SK-N-DZ (cell line): Measurements from ENCODE around the gene MSL2.
A peak's percentile ranks its signal among the peaks of the same experiment; 100 is the strongest.
"Not testable (repeated sequence)": the region's sequence is repeated elsewhere in the genome, so short reads cannot be mapped to it uniquely, and the experiment has no call there.

Source experiments
- DNase-seq: peaks from one replicate; pipeline ENCODE4 v3.0.0-alpha.2; 2015; ENCODE audit warnings: low spot score

MSL2 gene

DNA sequence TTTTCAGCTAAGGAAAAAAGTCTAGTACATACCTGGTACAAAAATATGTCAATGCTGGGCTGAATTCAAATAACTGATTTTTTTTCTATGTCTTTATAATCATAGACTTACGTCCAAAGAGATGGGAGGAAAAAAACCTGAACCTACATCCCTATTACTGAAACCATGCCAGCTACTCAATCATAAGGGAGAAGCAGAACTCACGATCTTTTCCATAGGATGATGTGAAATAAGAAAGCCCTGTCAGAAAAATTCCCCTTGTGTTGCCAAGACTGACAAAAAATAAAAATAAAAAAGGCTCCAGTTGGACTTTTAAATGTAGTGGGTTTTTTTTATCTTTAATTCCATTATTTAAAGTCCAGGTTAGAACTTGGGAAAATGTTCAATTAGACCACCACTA lies 3.3 kb downstream of the MSL2 start:
- DNase-seq = no peak

DNA sequence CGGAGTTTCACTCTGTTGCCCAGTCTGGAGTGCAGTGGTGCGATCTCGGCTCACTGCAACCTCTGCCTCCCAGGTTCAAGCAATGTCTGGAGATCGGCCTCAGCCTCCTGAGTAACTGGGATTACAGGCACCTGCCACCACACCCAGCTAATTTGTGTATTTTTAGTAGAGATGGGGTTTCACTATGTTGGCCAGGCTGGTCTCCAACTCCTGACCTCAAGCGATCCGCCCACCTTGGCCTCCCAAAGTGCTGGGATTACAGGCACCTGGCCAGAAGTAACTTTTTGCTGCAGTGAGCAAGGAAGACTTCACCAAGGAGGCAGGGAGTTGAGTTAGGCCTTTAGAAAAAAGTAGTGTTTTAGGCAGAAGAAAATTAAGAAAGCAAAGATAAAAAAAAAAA lies 3.9 kb downstream of the MSL2 start:
- not testable (repeated sequence) for DNase-seq

DNA sequence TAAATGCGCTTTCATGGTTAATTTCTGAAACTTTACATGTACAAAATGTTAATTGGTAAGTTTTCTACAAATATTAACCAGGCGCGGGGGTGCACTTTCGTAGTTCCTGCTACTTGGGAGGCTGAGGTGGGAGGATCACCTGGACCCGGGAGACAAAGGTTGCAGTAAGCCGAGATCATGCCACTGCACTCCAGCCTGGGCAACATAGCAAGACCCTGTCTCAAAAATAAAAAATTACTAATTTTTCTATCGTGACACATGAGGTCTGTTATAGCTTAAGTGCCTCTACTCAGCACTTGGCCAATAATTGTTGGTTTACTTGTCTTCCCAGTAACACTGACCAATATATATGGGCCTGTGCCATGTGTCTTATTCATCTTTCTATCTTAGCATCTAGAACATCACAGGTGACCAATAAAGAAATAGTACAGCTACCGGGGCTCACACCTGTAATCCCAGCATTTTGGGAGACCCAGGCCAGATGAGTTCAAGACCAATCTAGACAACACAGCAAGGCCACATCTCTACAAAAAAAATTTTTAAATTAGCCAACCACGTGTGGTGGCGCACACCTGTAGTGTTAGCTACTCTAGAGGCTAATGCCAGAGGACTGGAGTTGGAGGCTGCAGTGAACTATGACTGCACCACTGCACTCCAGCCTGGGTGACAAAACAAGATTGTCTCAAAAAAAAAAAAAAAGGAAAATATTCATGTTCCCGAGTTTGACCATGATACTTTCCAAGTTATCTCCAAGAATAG lies 6.1 kb downstream of the MSL2 start:
- DNase-seq = no peak

DNA sequence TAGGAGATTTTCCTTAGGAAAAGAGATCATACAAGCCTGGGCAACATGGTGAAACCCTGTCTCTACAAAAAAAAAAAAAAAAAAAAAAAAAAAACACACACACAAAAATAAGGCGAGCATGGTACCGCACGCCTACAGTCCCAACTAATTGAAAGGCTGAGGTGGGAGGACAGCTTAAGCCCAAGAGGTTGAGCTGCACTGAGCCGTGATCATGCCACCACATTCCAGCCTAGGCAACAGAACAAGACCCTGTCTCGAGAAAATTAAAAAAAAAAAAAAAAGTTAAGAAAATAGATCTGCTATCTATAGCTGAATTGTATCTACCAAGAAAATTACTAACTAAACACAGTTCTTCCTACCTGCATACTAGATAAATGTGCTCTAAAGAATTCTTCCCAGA lies 7.1 kb downstream of the MSL2 start:
- DNase-seq = no peak

DNA sequence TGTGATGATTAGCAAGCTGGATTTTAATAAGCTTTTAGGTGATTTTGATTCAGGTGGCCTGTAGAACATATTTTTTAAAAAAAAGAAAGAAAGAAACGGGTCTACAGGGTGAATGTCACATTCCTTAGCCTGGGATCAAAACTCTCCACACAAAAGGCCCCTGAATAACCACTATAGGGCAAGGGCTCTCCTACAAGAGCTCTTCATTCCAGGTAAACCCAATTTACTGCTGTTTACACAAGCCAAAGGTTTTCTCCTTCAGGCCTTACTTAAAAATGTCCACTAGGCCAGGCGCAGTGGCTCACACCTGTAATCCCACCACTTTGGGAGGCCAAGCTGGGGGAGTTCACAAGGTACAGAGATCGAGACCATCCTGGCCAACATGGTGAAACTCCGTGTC lies 8.3 kb downstream of the MSL2 start:
- DNase-seq = no peak

DNA sequence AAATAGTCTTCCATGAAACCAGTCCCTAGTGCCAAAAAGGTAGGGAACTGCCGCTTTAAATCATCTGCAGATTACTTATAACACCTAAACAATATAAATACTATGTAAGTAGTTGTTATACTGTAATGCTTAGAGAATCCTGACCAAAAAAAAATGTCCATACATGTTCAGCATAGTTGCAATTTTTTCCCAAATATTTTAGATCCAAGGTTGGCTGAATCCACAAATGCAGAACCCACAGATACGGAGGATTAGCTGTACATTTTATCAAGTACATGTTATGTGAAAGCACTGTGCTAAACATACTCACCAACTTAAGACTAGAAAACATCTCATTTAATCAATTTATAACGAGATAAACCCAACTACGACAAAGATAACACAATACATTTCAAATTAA lies 9.3 kb downstream of the MSL2 start:
- no peak for DNase-seq

DNA sequence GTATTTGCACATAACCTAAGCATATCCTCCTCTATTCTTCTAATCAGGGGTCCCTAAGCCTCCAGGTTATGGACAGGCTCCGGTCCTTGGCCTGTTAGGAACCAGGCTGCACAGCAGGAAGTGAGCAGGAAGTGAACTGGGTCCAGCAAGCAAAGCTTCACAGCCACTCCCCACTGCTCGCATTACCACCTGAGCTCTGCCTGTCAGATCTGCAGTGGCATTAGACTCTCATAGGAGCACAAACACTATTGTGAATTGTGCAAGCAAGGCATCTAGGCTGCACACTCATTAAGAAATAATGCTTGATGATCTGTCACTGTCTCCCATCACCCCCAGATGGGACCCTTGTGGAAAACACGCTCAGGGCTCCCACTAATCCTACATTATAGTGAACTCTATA lies 9.8 kb downstream of the MSL2 start:
- no peak for DNase-seq

DNA sequence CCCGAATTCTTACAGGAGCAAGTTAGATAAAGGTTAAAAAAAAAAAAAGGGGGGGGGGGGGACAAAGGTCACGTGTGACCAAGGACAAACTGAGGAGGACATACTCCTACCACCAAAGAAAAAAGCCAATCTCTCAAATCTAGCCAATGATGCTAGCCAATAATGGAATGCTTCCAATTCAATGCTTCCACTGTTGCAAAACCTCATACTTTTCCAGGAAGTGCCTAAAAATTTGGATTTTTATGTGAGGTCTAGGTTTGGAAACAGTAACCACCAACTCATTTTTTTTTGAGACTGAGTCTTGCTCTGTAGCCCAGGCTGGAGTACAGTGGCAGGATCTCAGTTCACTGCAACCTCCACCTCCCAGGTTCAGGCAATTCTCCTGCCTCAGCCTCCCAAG lies 11.4 kb downstream of the MSL2 start:
- DNase-seq = no peak

DNA sequence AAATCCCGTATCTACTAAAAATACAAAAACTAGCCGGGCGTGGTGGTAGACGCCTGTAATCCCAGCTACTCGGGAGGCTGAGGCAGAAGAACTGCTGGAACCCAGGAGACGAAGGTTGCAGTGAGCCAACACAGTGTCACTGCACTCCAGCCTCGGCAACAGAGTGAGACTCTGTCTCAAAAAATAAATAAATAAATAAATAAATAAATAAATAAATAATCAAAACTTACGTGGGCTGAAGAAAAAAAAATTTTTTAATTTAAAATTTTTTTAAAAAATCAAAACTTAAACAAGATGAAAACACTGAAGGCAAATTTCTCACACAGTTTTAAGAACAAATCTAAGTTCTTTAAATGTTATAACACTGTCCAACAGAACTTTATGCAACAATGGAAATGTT lies 14.4 kb downstream of the MSL2 start:
- no peak for DNase-seq

DNA sequence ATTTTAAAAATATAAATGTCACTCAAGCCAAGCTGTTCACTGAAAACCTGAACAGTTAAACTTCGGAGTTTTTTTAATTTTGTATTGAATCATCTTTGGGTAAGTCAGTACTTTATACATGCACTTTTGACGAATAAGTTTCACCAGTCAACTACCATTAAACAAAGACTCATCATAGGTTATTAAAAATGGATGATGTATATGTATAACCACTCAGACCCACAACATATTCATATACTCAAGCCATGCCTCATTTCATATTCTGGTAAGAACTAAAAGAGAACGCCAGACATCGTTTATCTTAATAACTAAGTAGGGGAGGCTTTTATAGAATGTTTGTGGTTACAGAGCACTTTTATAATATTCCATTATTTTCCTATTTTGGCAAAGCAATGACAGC lies 18.3 kb downstream of the MSL2 start:
- no peak for DNase-seq

DNA sequence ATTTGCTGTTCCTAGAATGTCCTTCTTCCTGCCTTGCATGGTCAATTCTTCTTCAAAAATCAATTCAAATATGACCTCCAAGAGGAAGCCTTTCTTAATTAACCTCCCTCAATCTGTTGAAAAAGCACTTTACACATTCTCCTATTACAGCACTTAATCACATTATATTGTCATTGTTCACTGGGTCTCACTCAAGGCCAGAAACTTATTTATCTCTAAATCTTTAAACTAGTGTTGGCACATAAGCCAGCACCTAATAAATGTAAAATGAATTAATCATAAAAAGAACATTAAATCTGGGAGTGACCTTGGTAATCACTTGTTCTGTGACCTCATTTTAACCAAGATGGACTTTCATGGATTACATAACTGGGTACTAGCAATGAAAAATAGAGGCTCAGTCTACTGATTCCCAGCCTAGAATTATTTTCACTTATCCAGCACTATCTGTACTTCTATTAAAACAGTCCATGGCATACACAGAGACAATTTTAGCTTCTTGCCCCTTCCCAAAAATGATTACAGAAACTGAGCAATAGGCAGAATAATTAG lies 22.1 kb downstream of the MSL2 start:
- no peak for DNase-seq

DNA sequence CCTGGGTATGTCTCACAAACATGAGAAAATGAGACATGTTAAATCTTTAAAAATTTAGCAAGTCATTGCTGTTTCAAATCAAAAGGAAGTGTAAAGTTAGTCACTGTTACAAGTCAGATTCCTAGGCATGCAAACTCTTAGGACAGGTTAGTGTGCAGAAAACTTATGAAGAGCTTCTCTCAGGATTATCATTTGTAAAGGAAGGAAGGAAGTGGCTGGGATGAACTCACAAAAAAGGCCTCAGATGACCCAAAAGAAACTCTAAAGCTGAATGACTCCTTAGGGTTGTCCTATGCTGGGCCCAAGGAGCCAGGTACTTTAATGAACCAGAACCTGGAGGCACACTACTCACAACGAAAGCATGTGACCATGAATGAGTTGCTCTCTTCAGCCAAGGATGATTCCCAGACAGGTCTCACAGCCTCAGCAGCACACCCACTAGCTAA lies 25.0 kb downstream of the MSL2 start:
- DNase-seq = no peak

DNA sequence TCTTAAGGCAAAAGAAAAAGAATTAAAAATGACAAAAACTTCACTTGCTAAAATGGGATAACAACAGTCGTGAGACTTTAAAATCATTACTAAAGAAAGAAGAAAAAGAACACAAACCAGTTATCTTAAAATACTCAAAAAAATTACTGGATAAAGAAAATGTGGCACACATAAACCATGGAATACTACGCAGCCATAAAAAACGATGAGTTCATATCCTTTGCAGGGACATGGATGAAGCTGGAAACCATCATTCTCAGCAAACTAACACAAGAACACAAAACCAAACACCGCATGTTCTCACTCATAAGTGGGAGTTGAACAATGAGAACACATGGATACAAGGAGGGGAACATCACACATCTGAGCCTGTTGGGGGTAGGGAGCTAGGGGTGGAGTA lies 27.9 kb downstream of the MSL2 start:
- DNase-seq = not testable (repeated sequence)

DNA sequence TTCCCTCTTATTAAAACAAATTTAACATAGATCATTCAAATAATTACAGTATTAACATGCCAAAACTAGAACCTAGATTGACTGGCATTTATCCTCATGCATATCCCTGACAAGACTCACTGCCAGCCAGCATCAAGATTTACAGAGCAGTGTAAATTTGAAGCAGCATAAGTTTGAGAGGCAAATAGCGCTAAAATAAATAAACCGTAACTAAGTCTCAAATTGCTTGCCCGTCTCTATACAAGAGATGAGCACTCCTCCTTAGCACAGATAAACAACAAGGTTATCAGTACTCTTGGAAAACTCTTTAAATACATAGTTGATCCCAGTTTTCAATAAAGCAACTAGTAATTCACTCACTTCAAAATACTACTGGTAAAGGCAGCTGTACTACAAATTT lies 29.6 kb downstream of the MSL2 start:
- no peak for DNase-seq

DNA sequence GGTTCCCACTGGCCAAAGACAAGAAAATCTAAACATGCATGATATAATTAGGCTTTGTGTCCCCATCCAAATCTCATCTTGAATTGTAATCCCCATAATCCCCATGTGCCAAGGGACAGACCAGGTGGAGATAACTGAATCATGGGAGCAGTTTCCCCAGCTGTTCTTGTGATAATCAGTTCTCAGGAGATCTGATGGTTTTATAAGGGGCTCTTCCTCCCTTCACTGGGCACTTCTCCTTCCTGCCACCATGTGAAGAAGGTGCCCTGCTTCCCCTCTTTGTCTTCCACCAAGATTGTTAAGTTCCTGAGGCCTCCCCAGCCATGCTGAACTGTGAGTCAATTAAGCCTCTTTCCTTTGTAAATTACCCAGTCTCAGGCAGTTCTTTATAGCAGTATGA lies 32.5 kb downstream of the MSL2 start:
- DNase-seq = peak; percentile 30

DNA sequence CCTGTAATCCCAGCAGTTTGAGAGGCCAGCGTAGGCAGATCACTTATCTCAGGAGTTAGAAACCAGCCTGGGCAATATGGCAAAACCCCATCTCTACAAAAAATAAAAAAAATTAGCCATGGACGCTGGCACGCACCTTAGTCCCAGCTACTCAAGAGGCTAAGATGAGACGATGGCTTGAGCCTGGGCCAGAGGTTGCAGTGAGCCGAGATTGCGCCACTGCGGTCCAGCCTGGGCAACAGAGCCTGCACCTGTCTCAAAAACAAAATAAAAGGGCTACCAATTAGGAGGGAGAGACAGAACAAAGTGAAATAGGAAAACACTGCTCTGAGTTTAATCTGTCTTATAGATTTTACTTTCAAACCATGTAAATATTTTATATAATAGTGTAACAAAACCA lies 33.8 kb downstream of the MSL2 start:
- no peak for DNase-seq

DNA sequence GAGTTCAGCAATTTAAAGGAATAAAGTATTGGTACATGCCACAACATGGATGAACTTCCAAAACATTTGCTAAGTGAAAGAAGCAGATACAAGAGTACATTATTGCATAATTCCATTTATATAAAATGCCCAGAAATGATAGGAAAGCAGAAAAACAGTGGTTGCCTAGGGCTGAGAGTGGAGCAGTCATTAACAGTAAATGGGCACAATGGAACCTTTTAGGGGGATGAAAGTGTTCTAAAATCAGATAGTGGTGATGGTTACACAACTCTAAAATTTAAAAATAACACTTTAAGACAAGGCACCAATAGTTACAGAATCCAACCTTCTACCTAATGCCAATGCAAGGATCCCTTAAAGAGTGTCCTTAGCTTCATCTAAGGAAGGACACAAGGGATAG lies 34.6 kb downstream of the MSL2 start:
- no peak for DNase-seq

DNA sequence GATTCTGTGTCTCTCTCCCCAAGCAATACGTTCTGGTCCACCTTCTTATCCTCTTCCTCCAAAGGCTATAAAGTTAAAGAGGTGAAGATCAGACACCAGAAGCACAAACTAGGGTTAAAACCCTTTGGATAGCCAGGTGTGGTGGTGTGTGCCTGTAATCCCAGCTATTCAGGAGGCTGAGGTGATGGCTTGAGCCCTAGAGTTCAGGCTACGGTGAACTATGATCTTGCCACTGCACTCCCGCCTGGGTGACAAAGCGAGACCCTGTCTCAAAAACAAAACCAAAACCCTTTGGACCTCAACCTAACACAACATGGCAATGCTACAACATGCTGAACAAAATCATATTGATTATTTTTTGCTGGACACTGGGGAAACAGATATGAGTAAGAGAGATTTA lies 43.2 kb downstream of the MSL2 start:
- DNase-seq = no peak

DNA sequence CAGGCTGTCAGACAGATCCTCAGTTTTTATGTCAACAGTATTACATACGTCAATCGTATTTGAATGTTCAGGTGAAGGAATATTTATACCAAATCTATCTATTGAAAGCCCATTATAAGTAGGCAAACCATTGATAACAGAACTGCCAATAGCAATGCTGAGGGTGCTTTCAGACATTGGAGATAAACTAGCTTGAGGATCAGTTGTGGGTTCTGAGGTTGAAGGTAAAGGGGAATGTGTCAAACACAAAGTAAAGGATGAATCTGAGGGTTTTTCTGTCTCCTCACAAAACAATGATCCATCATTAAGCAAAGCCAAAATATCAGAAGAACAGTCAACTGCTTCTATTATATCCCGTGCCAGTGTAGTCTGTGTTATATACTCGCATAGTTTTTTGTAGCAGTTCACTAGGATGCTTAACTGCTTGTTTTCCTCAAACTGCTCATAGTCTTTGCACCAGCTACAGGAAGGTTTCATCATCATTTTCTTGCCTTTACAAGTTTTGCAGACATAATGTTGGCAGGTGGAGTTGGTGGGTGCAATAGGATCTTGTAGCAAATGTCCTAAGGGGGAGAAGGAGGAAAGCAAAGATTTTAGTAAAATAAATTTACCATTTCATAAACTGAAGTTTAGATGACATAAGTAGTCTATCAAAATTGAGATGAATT lies 43.8 kb downstream of the MSL2 start:
- DNase-seq = no peak

DNA sequence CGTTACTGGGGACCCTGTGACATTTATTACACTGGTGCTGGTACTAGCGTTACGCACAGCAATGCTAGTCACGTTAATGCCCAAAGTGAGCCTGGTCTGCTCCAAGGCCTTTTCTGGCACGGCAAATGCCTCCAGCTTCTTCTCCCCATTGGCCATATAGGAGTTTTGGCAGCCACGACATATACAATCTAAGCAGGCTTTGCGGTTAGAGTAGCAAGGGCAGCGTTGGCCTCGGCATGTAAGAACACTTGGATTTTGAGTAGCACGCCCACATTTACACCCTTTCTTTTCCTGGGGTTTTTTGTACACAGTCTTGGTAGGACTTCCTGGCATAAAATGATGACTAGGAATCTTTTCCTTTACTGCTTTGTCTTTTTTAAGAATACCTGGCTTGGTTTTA lies 44.9 kb downstream of the MSL2 start:
- DNase-seq = no peak

DNA sequence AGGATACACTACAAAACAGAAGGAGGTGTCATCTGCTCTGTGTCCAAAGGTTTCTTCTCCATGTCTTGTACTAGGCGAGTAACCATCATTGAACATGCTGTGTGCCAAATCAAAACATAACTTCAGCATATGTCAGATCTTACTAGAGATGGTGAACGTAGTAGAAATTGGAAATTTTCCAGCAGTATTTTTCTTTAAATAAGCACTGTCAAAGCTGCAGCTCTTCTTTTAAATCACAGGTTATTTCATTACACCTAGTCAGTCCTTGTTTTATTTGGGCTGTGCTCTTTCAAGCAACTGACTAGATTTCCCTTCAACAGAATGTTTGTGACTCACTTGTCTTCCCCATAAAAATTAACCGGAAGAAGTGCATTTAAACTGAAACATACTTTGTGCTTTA lies 46.5 kb downstream of the MSL2 start:
- DNase-seq = no peak

DNA sequence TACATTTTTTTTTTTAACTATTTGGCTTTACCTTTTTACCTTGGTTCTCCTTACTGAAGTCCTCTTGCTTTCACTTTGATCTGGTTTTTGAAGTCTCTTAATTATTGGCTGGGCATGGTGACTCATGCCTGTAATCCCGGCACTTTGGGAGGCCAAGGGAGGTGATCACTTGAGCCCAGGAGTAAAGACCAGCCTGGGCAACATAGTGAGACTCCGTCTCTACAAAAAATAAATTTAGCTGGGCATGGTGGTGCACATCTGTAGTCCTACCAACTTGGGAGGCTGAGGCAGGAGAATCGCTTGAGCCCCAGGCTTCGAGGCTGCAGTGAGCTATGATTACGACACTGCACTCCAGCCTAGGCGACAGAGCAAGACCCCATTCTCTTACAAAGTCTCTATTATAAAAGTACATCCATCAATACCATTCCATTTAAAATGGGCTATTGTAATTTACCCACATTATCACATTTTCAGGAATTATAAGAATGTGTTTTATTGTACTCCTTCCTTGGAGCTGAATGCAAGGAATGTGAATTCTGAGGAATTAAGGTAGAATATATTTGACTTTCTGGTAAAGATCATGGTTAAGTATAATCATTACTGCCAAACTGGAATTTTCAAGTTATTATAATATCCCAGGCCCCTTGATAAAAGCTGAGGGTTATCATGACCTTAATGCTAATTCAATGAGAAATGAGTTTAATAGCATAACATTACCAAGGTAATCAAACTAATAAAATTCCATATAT lies 49.0 kb downstream of the MSL2 start:
- DNase-seq = no peak

DNA sequence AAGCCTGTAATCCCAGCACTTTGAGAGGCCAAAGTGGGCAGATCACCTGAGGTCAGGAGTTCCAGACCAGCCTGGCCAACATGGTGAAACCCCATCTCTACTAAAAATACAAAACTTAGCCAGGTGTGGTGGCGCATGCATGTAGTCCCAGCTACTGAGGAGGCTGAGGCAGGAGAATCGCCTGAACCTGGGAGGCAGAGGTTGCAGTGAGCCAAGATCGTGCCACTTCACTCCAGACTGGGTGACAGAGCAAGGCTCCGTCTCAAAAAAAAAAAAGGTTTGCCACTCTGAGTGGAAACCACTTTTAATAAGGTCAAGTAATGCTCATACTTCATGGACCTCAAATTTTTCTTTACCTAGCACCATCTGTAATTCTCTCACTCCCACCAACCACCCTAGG lies 51.7 kb downstream of the MSL2 start:
- DNase-seq = not testable (repeated sequence)
